ENCODE results near the gene ADA.

DNA sequence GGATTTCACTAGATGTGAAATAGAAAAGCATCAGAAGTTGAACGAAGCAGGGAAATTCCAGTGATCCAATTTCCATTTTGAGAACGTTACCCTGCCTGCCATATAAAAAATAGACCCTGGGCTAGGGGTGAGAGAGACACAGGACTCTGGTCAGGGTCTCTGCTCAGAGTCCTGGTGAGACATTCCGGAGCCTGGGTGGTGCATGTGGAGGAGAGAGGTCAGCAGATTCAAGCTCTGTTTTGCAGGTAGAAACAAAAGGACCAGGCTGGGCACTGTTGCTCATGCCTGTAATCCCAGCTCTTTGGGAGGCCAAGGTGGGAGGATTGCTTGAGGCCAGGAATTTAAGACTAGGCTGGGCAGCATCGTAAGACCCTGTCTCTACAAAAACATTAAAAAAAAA lies 51.2 kb downstream of the ADA start:
- TF ChIP-seq, protein P1, sequence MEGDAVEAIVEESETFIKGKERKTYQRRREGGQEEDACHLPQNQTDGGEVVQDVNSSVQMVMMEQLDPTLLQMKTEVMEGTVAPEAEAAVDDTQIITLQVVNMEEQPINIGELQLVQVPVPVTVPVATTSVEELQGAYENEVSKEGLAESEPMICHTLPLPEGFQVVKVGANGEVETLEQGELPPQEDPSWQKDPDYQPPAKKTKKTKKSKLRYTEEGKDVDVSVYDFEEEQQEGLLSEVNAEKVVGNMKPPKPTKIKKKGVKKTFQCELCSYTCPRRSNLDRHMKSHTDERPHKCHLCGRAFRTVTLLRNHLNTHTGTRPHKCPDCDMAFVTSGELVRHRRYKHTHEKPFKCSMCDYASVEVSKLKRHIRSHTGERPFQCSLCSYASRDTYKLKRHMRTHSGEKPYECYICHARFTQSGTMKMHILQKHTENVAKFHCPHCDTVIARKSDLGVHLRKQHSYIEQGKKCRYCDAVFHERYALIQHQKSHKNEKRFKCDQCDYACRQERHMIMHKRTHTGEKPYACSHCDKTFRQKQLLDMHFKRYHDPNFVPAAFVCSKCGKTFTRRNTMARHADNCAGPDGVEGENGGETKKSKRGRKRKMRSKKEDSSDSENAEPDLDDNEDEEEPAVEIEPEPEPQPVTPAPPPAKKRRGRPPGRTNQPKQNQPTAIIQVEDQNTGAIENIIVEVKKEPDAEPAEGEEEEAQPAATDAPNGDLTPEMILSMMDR (IDR thresholded peaks at IDR 0.05; ENCODE audit: insufficient read depth, low read depth, low read length) = no peak
- TF ChIP-seq EZH2 (IDR thresholded peaks at IDR 0.05; ENCODE audit: insufficient read depth, low read length) = no peak
